HFFc6 (cell line): ENCODE results near the gene DEFB128. TPM values are rescaled to one million over a fixed set of nuclear protein-coding genes. Genes with fewer than 3 reads are reported as not detected.
A peak's percentile ranks its signal among the peaks of the same experiment; 100 is the strongest.

Experiments
- DNase-seq: peaks from one replicate; pipeline ENCODE4 v3.0.0-alpha.2; 2018
- H3K27ac Mint-ChIP-seq: 2 replicates; pipeline ENCODE4 v1.8.0; 2020; ENCODE audit warnings: mild to moderate bottlenecking, mixed read lengths
- H3K27me3 Mint-ChIP-seq: 2 replicates; pipeline ENCODE4 v1.8.0; 2021; ENCODE audit warnings: mild to moderate bottlenecking, moderate library complexity, mixed read lengths; ENCODE audit not compliant: insufficient read depth
- H3K36me3 Mint-ChIP-seq: 2 replicates; pipeline ENCODE4 v1.8.0; 2021; ENCODE audit warnings: low read depth, mixed read lengths
- H3K4me1 Mint-ChIP-seq: 2 replicates; pipeline ENCODE4 v1.8.0; 2020; ENCODE audit warnings: low read depth, mixed read lengths
- H3K4me3 Mint-ChIP-seq: 2 replicates; pipeline ENCODE4 v1.8.0; 2020; ENCODE audit warnings: mild to moderate bottlenecking, moderate library complexity, mixed read lengths
- H3K9me3 Mint-ChIP-seq: 2 replicates; pipeline ENCODE4 v1.8.0; 2020; ENCODE audit warnings: mild to moderate bottlenecking, mixed read lengths
- long read RNA-seq: library from polyadenylated mRNA; unstranded; transcript quantifications from one replicate; pipeline ENCODE4 v2.0.0, GENCODE V29; 2019
- total RNA-seq, 6 experiments: library from RNA; stranded (reverse); fragmentation: NEBNext Ultra II Directional; extraction: Animal tissue kit (Norgen Biotek cat#: 25700); gene quantifications; 2 replicates in 1 of 6; 3 replicates in 5 of 6; pipeline ENCODE4 v1.2.3, GENCODE V29; 2021
- TF ChIP-seq, protein P1 (sequence below): fragments of 200-600 bp; sonication (generic); IDR thresholded peaks from 2 replicates; pipeline ENCODE4 v1.5.0; 2021; ENCODE audit warnings: antibody characterized with exemption, mild to moderate bottlenecking

DEFB128 gene
- not detected for total RNA-seq
- long read RNA-seq = 0 reads

DNA sequence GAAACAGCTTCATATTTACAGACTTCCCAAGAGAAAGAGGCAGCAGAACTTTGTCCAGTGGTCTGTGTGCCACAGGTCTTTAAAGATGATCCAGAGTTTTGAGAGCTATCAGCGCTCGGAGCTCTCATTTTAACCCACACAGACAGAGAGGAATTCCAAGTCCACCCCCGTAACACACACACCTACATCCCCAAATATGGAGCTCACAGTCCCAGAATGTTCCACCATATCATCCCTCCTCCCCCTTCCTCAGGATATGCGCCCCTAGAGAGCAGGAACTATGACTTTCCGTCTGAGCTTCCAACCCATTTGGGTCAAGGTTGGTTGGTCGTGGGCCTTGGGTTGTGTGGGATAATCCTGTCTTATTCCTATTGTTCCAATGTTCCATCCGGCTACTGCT is at the start of gene DEFB128:
TSS of gene DEFB128 (minus strand) at position 101 of the 400 bp plus-strand sequence. CDS start at position 13, 88 bp downstream.
- no peak for DNase-seq
- no peak within 1 kb of the TSS for H3K4me3 Mint-ChIP-seq
- no peaks in the 10 kb centered on the region for H3K36me3 Mint-ChIP-seq
- peaks cover 9% of the 10 kb centered on the region; the same call in 1 of the 2 replicates for H3K27me3 Mint-ChIP-seq
- no peaks in the 10 kb centered on the region; the same call in 1 of the 2 replicates for H3K4me1 Mint-ChIP-seq
- H3K27ac Mint-ChIP-seq = no peak within 1 kb of the TSS
- TF ChIP-seq, protein P1, sequence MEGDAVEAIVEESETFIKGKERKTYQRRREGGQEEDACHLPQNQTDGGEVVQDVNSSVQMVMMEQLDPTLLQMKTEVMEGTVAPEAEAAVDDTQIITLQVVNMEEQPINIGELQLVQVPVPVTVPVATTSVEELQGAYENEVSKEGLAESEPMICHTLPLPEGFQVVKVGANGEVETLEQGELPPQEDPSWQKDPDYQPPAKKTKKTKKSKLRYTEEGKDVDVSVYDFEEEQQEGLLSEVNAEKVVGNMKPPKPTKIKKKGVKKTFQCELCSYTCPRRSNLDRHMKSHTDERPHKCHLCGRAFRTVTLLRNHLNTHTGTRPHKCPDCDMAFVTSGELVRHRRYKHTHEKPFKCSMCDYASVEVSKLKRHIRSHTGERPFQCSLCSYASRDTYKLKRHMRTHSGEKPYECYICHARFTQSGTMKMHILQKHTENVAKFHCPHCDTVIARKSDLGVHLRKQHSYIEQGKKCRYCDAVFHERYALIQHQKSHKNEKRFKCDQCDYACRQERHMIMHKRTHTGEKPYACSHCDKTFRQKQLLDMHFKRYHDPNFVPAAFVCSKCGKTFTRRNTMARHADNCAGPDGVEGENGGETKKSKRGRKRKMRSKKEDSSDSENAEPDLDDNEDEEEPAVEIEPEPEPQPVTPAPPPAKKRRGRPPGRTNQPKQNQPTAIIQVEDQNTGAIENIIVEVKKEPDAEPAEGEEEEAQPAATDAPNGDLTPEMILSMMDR = no peak
- peaks cover 3% of the 10 kb centered on the region; the same call in 1 of the 2 replicates for H3K9me3 Mint-ChIP-seq

DNA sequence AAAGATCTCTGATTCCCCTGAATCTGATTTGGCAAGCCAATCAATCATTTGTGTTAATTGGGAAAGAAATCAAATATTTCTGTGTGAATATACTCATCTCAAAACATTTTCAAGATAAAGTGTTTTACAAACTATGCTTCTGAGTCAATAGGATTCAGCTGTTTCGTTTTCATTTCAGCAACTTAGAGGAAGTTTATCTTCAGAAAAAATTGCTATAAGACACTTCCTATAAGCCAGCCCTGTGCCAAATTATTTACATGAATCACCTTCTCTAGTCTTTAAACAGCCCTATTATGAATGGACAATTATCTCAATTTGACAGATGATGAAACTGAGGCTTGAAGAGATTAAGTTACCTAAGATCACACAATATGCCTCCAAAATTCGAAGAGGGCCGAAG is 48.4 kb upstream of the DEFB128 start:
- H3K4me1 Mint-ChIP-seq = 0 out of 2 replicates have a peak, but pooled peaks cover 5% of the 10 kb centered on the region
- no peak for DNase-seq
- no peaks in the 10 kb centered on the region for H3K36me3 Mint-ChIP-seq
- no peak overlapping the region for H3K4me3 Mint-ChIP-seq
- no peaks in the 10 kb centered on the region for H3K9me3 Mint-ChIP-seq
- no peak overlapping the region for H3K27ac Mint-ChIP-seq
- H3K27me3 Mint-ChIP-seq = peaks cover 21% of the 10 kb centered on the region
- TF ChIP-seq, protein P1 = no peak

DNA sequence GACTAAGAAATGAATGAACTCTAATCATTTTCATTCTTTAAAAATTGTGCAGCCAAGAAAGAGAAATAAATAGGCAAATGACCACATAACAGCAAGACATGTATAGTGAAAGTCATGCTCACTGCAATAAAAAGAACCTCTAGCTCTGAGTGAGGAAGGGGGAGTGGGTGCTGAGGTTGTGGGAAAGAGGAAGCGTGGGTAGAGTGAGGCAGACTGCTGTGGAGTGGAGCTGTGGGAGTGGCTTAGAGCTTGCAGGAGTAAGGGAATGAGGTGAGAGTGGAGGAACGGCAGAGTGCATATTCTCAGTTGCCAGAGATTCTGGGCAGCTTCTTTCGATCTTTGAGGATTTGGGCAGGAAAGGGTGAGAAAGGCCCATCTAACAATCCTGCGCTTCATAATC is 48.0 kb upstream of the DEFB128 start:
- Mint-ChIP-seq H3K9me3 (no peaks in the 10 kb centered on the region), H3K36me3 (no peaks in the 10 kb centered on the region), H3K27ac (no peak overlapping the region), H3K4me1 (0 out of 2 replicates have a peak, but pooled peaks cover 5% of the 10 kb centered on the region), H3K27me3 (peaks cover 22% of the 10 kb centered on the region), H3K4me3 (no peak overlapping the region; the same call in 1 of the 2 replicates)
- TF ChIP-seq, protein P1 = no peak
- no peak for DNase-seq

DNA sequence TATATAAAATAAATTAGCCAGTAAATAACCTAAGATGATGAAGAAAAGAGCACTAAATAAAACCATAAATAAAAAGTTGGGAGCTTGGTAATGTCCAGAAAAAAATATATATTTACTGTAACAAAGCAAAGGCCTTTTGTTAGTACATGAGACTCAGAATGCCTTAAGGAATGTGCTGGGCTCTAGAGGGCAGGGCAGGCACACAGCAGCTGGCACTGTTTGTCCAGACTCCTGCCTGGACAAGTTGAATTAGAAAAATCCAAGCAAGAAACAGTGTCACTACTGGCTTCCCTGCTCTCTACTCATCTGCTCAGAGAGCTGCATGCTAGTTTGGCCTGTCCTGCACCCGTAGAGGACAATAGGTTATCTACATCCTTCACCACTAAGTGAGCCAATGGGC is 46.4 kb upstream of the DEFB128 start:
- H3K9me3 Mint-ChIP-seq = no peaks in the 10 kb centered on the region
- H3K36me3 Mint-ChIP-seq = no peaks in the 10 kb centered on the region
- H3K27ac Mint-ChIP-seq = no peak overlapping the region
- 0 out of 2 replicates have a peak, but pooled peaks cover 5% of the 10 kb centered on the region for H3K4me1 Mint-ChIP-seq
- no peak overlapping the region for H3K4me3 Mint-ChIP-seq
- TF ChIP-seq, protein P1 = peak; percentile 32; the same call in 1 of the 2 replicates
- DNase-seq = peak; percentile 4
- peaks cover 17% of the 10 kb centered on the region for H3K27me3 Mint-ChIP-seq

DNA sequence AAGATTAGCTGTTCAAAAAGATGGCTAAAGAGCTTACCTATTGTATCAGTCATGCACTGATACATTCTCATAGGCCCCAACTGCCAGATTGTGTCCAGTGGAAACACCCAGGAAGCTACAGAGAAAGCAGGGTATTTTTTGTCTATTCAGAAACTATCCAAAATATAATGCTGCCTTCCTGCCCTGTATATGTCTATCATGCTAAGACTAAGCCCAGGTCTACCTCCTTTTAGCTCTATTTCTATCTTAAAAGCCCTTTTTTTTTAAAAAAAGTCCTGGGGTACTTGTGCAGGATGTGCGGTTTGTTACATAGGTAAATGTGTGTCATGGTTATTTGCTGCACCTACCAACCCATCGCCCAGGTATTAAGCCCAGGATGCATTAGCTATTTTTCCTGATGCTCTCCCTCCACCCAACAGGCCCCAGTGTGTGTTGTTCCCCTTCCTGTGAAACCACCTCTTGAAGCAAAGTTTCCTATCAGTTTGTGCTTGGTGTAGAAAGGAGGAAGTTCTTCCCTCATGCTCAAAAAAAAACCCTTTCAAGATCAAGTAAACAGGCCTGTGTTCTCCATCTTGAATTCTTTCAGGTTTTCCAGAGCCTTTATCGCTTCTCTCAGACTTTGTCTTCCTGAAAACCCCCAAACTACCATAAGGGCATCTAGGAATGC is 38.1 kb upstream of the DEFB128 start:
- Mint-ChIP-seq H3K4me3 (no peak overlapping the region), H3K36me3 (no peaks in the 10 kb centered on the region), H3K27me3 (no peaks in the 10 kb centered on the region; the same call in none of the 2 replicates), H3K9me3 (no peaks in the 10 kb centered on the region), H3K4me1 (no peaks in the 10 kb centered on the region), H3K27ac (no peak overlapping the region)
- no peak for DNase-seq
- TF ChIP-seq, protein P1 = no peak
